Suprapubic skin (tissue), 4 donors: Measurements from ENCODE around the gene CCDC181. TPM values are rescaled to one million over a fixed set of nuclear protein-coding genes. Genes with fewer than 3 reads are reported as not detected.

Experiments used
- DNase-seq, 2 donors: peaks; one replicate each; pipeline ENCODE4 v3.0.0-alpha.2; 2019; ENCODE audit warnings: low spot score in 2 of 2
- H3K27ac ChIP-seq: fragments of 200-600 bp; sonication (generic); one replicate; pipeline ENCODE4 v1.5.1; 2019
- H3K27me3 ChIP-seq: fragments of 200-600 bp; sonication (generic); one replicate; pipeline ENCODE4 v1.5.1; 2019
- H3K36me3 ChIP-seq: fragments of 200-600 bp; sonication (generic); one replicate; pipeline ENCODE4 v1.5.1; 2019
- H3K4me1 ChIP-seq: fragments of 200-600 bp; sonication (generic); one replicate; pipeline ENCODE4 v1.5.1; 2019
- H3K4me3 ChIP-seq: fragments of 200-600 bp; sonication (generic); one replicate; pipeline ENCODE4 v1.5.1; 2019; ENCODE audit warnings: mild to moderate bottlenecking
- H3K9me3 ChIP-seq: fragments of 200-600 bp; sonication (generic); one replicate; pipeline ENCODE4 v1.5.1; 2019
- EP300 ChIP-seq: sonication (generic); formaldehyde crosslinking; IDR thresholded peaks from one replicate; pipeline ENCODE4 v1.6.1; 2017; ENCODE audit warnings: antibody characterized with exemption
- POLR2A ChIP-seq, 2 donors: fragments of 450-650 bp; IDR thresholded peaks; one replicate each; pipeline ENCODE4 v1.6.1; 2017; ENCODE audit warnings: antibody characterized with exemption in 2 of 2, mild to moderate bottlenecking in 2 of 2, moderate library complexity in 2 of 2
- POLR2AphosphoS5 ChIP-seq, 3 donors: sonication (generic); formaldehyde crosslinking; IDR thresholded peaks; one replicate each; pipeline ENCODE4 v1.6.1; 2017; ENCODE audit warnings: antibody characterized with exemption in 3 of 3
- WGBS: methylation state at CpG from one replicate; pipeline ENCODE4 v1.1.5; 2018; 5-methylcytosine and 5-hydroxymethylcytosine counted together
- total RNA-seq, 4 donors: library from RNA; depleted of rRNA; stranded (reverse); fragments of >200 nt; gene quantifications; one replicate each; pipeline ENCODE4 v1.1.0, GENCODE V29; 2016
- TF ChIP-seq, protein P1 (sequence below), 2 donors: fragments of 200-600 bp in 1 of 2; fragments of 450-650 bp in 1 of 2; sonication (generic) in 1 of 2; IDR thresholded peaks; one replicate each; pipeline ENCODE4 v1.5.1; 2016 to 2019; ENCODE audit warnings: antibody characterized with exemption in 2 of 2, mild to moderate bottlenecking in 1 of 2, moderate library complexity in 1 of 2

The CCDC181 gene
- total RNA-seq, 4 donors from 2014 or later: not detected

DNA sequence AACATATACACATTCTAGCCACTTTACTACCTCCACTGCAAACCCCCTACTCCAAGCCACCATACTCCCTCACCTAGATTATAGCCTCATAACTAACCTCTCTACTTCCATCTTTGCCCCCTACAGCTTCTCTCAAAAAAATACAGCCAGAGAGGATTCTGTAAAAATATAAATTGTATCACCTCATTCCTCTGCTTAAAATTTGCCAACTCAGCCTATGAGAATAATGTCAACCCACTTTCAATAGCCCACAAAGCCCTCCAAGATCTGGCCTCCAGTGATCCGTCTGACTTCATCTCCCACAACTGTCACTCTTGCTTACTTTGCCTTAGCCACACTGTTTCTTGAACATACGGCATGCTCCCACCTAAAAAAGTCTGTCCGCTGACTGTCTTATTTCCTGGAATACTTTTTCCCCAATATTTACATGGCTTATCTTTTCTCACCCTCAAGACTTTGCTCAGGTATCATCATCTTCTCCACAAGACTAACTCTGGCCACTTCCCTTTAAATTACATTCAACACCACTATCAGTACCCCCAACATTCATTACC, 81.2 kb downstream of the CCDC181 start:
- no peaks in the 10 kb centered on the region for H3K4me1 ChIP-seq
- no peak overlapping the region for H3K27ac ChIP-seq
- no peaks in the 10 kb centered on the region for H3K27me3 ChIP-seq
- H3K4me3 ChIP-seq: no peak overlapping the region
- TF ChIP-seq POLR2A (IDR thresholded peaks at IDR 0.05): no peak
- TF ChIP-seq, protein P1, sequence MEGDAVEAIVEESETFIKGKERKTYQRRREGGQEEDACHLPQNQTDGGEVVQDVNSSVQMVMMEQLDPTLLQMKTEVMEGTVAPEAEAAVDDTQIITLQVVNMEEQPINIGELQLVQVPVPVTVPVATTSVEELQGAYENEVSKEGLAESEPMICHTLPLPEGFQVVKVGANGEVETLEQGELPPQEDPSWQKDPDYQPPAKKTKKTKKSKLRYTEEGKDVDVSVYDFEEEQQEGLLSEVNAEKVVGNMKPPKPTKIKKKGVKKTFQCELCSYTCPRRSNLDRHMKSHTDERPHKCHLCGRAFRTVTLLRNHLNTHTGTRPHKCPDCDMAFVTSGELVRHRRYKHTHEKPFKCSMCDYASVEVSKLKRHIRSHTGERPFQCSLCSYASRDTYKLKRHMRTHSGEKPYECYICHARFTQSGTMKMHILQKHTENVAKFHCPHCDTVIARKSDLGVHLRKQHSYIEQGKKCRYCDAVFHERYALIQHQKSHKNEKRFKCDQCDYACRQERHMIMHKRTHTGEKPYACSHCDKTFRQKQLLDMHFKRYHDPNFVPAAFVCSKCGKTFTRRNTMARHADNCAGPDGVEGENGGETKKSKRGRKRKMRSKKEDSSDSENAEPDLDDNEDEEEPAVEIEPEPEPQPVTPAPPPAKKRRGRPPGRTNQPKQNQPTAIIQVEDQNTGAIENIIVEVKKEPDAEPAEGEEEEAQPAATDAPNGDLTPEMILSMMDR (IDR thresholded peaks at IDR 0.05): no peak
- TF ChIP-seq POLR2AphosphoS5 (IDR thresholded peaks at IDR 0.05): no peak
- no peak for TF ChIP-seq EP300
- WGBS: 96% methylated on average over 3 of the region's 3 CpGs
- no peaks in the 10 kb centered on the region for H3K36me3 ChIP-seq
- H3K9me3 ChIP-seq: no peaks in the 10 kb centered on the region
- no peak for DNase-seq

DNA sequence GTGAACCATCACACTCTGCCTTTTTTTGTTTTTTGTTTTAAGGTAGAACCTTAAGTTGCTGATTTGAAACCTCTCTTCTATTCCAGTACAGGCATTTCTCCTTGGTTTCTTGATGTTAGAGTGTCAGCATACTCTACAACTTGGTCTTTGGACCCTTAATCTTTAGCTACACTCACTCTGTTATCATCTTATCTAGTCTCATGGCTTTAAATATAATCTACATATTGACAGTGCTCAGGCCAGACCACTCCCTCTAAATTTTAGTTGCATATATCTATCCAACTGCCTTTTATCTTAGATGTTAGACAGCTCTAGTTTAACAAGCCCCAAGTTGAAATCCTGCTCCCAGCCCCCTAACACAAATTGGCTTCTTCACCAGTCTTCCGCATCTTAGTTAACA, 81.8 kb downstream of the CCDC181 start:
- no peak overlapping the region for H3K27ac ChIP-seq
- no peaks in the 10 kb centered on the region for H3K27me3 ChIP-seq
- no peak overlapping the region for H3K4me3 ChIP-seq
- TF ChIP-seq, protein P1 (IDR thresholded peaks at IDR 0.05): no peak
- TF ChIP-seq POLR2A (IDR thresholded peaks at IDR 0.05) (no peak), POLR2AphosphoS5 (IDR thresholded peaks at IDR 0.05) (no peak), EP300 (no peak)
- no peaks in the 10 kb centered on the region for H3K4me1 ChIP-seq
- no peak for DNase-seq
- WGBS: 97% methylated on average over 1 of the region's 1 CpG
- no peaks in the 10 kb centered on the region for H3K36me3 ChIP-seq
- H3K9me3 ChIP-seq: no peaks in the 10 kb centered on the region

Other genes with a start within 250 kb of the CCDC181 start
- gene NME7, start 59.7 kb downstream of the CCDC181 start, total RNA-seq: 10 to 100 TPM in 3 of 4 donors, 1 to 10 TPM in 1; 9.5 to 13.9 (median 11.7) TPM
- 10 to 100 TPM; 16.3 to 26.5 (median 25.9) TPM for gene BLZF1, start 59.3 kb downstream of the CCDC181 start, total RNA-seq
- gene SLC19A2, start 58.5 kb upstream of the CCDC181 start, total RNA-seq: 10 to 100 TPM; 21.9 to 38.7 (median 30.5) TPM
- 1 to 10 TPM; 3.4 to 8.9 (median 5.4) TPM for gene F5, start 159.0 kb upstream of the CCDC181 start, total RNA-seq
- 1 to 10 TPM in 3 of 4 donors, under 1 TPM in 1; 0.95 to 3.7 (median 2.6) TPM for gene SELP, start 202.7 kb upstream of the CCDC181 start, total RNA-seq